K562 (cell line): ENCODE data around the gene PARD3B. TPM values are rescaled to one million over a fixed set of nuclear protein-coding genes. Genes with fewer than 3 reads are reported as not detected.

Experiments
- ATAC-seq: fragments of 200-7000 bp; cut with Tn5 transposase; 3 replicates; pipeline ENCODE4 v1.9.1; 2020; ENCODE audit warnings: moderate library complexity
- BruUV-seq: library from RNA; stranded (reverse); fragments of 400-500 nt; replicated peaks from 2 replicates; lab custom pipeline; 2021; lab: Mats Ljungman, UMichigan
- CTCF ChIA-PET: fragments of 300-600 bp; formaldehyde crosslinking; extraction: SDS; loops from one replicate; lab custom pipeline; 2021; ENCODE audit warnings: low intra/inter-chr PET ratio; lab: Yijun Ruan, JAX
- POLR2A ChIA-PET: fragments of 300-600, 350-650 bp; sonication (Branson Sonifier 250); formaldehyde crosslinking; extraction: SDS; loops from one replicate; lab custom pipeline; 2021; ENCODE audit warnings: antibody characterized with exemption, inconsistent platforms; lab: Yijun Ruan, JAX
- DNase-seq, 4 experiments: peaks; one replicate each; pipeline versions ENCODE4 v3.0.0 to v3.0.0-alpha.2; 2011 to 2018; ENCODE audit warnings: low spot score in 3 of 4, mixed read lengths in 3 of 4; ENCODE audit errors: extremely low read depth in 1 of 4
- FAIRE-seq: peaks from 2 replicates; lab custom pipeline; 2011; peaks lifted over from hg19 to GRCh38; lab: Jason Lieb, UNC
- H2AFZ ChIP-seq: 2 replicates; pipeline ENCODE4 v1.6.0; 2011; ENCODE audit warnings: low read depth, low read length, control low read depth, inconsistent platforms
- H3K27ac ChIP-seq: fragments of 200-600 bp; 3 replicates; pipeline ENCODE4 v1.8.0; 2011; ENCODE audit warnings: low read depth, mild to moderate bottlenecking, control low read depth, inconsistent platforms, low read length, moderate library complexity, mixed read lengths; ENCODE audit errors: extremely low read depth
- H3K27me3 ChIP-seq, 2 experiments: fragments of 300-600 bp in 1 of 2; 2 replicates in 1 of 2; 3 replicates in 1 of 2; pipeline versions ENCODE4 v1.6.0 to v1.8.0; 2011; ENCODE audit warnings: inconsistent platforms in 2 of 2, low read length in 2 of 2, mild to moderate bottlenecking in 1 of 2, mixed read lengths in 1 of 2, moderate library complexity in 1 of 2; ENCODE audit not compliant: control insufficient read depth in 2 of 2, insufficient read depth in 2 of 2
- H3K36me3 ChIP-seq: fragments of 300-600 bp; 3 replicates; pipeline ENCODE4 v1.8.0; 2011; ENCODE audit warnings: mild to moderate bottlenecking, low read length, inconsistent platforms; ENCODE audit not compliant: control insufficient read depth, insufficient read depth
- H3K4me1 ChIP-seq, 2 experiments: fragments of 200-600 bp in 1 of 2; replicated peaks in 1 of 2; 2 replicates in 1 of 2; 3 replicates in 1 of 2; pipeline versions ENCODE4 v1.5.1 to v1.8.0; 2011; ENCODE audit warnings: inconsistent platforms in 2 of 2, low read length in 2 of 2, mild to moderate bottlenecking in 1 of 2, mixed read lengths in 1 of 2, moderate library complexity in 1 of 2; ENCODE audit not compliant: control insufficient read depth in 2 of 2, insufficient read depth in 2 of 2
- H3K4me2 ChIP-seq: 2 replicates; pipeline ENCODE4 v1.6.1; 2011; ENCODE audit warnings: low read length, control low read depth, inconsistent platforms, mixed read lengths; ENCODE audit not compliant: insufficient read depth
- H3K4me3 ChIP-seq: fragments of 200-600 bp; sonication (generic), shearing (Covaris generic); 2 replicates; pipeline ENCODE4 v1.5.1; 2016; ENCODE audit warnings: control low read depth, inconsistent platforms
- H3K79me2 ChIP-seq: fragments of 200-600 bp; 3 replicates; pipeline ENCODE4 v1.8.0; 2011; ENCODE audit warnings: low read length, inconsistent platforms; ENCODE audit not compliant: control insufficient read depth, insufficient read depth
- H3K9ac ChIP-seq, 2 experiments: 2 replicates each; pipeline versions ENCODE4 v1.6.0 to v1.6.1; 2011; ENCODE audit warnings: low read depth in 2 of 2, low read length in 2 of 2, control low read depth in 1 of 2, inconsistent platforms in 1 of 2, mild to moderate bottlenecking in 1 of 2, mixed read lengths in 1 of 2; ENCODE audit not compliant: insufficient read depth in 1 of 2
- H3K9me1 ChIP-seq: one replicate; pipeline ENCODE4 v1.6.0; 2011; ENCODE audit warnings: inconsistent platforms, mild to moderate bottlenecking, low read length, moderate library complexity; ENCODE audit not compliant: control insufficient read depth, insufficient read depth
- H3K9me3 ChIP-seq: replicated peaks from 2 replicates; pipeline ENCODE4 v1.5.1; 2011; ENCODE audit warnings: low read depth, low read length, inconsistent platforms; ENCODE audit not compliant: control insufficient read depth, insufficient read depth
- H4K20me1 ChIP-seq: replicated peaks from 2 replicates; pipeline ENCODE4 v1.6.1; 2011; ENCODE audit warnings: low read length, inconsistent platforms, mixed read lengths; ENCODE audit not compliant: control insufficient read depth, insufficient read depth
- BCOR ChIP-seq: fragments of 450-650 bp; IDR thresholded peaks from 2 replicates; pipeline ENCODE4 v1.6.1; 2016
- BRD9 ChIP-seq: fragments of 450-650 bp; IDR thresholded peaks from 2 replicates; pipeline ENCODE4 v1.6.1; 2018; ENCODE audit warnings: low read depth; ENCODE audit not compliant: partially characterized antibody
- CBX2 ChIP-seq: fragments of 200-600 bp; sonication (generic); IDR thresholded peaks from one replicate; pipeline ENCODE4 v1.6.1; 2012; ENCODE audit warnings: mild to moderate bottlenecking, low read length, inconsistent platforms; ENCODE audit not compliant: insufficient read depth, poor library complexity, severe bottlenecking
- NCOA4 ChIP-seq: fragments of 450-650 bp; IDR thresholded peaks from 2 replicates; pipeline ENCODE4 v1.6.1; 2018; ENCODE audit warnings: mild to moderate bottlenecking; ENCODE audit not compliant: partially characterized antibody
- NR0B1 ChIP-seq: fragments of 450-650 bp; IDR thresholded peaks from one replicate; pipeline ENCODE4 v1.6.1; 2018; ENCODE audit warnings: mild to moderate bottlenecking, moderate library complexity; ENCODE audit not compliant: partially characterized antibody
- SREBF1 ChIP-seq: fragments of 150-350 bp; IDR thresholded peaks from 2 replicates; pipeline ENCODE4 v1.6.1; 2014; ENCODE audit warnings: antibody characterized with exemption, low read depth, low read length, borderline replicate concordance
- TEAD4 ChIP-seq, 2 experiments: sonication (generic) in 1 of 2; formaldehyde crosslinking in 1 of 2; IDR thresholded peaks; 2 replicates each; pipeline versions ENCODE4 v1.6.1 to v1.8.0; 2012 to 2022; ENCODE audit warnings: borderline replicate concordance in 1 of 2, inconsistent platforms in 1 of 2, low read length in 1 of 2, mild to moderate bottlenecking in 1 of 2, missing genetic modification reagents in 1 of 2
- TGIF2 ChIP-seq: sonication (generic); formaldehyde crosslinking; IDR thresholded peaks from 2 replicates; pipeline ENCODE4 v1.8.1; 2022; ENCODE audit warnings: mild to moderate bottlenecking, missing genetic modification reagents, moderate library complexity
- ZNF583 ChIP-seq: fragments of 250-450 bp; sonication (Bioruptor Pico); IDR thresholded peaks from 2 replicates; pipeline ENCODE4 v1.4.0; 2020
- WGBS: fragments of 100-300 bp; shearing (Covaris generic); methylation state at CpG from one replicate; pipeline ENCODE4 v1.1.6; 2016; ENCODE audit warnings: low coverage, mixed read lengths; ENCODE audit not compliant: insufficient coverage; ENCODE audit errors: missing lambda C conversion rate; 5-methylcytosine and 5-hydroxymethylcytosine counted together
- in situ Hi-C: fragments of 300-500 bp; cut with MboI; formaldehyde crosslinking; loops from 4 replicates; pipeline ENCODE4 v1.15.0; 2018; ENCODE audit warnings: inconsistent platforms, mixed read lengths
- intact Hi-C: fragments of 100-400 bp; cut with micrococcal nuclease; formaldehyde crosslinking; loops from 2 replicates; pipeline ENCODE4 v1.14.2; 2022
- polyA plus RNA-seq, 8 experiments: library from polyadenylated mRNA; depleted of rRNA in 4 of 8; stranded (reverse) in 5 of 8; unstranded in 3 of 8; fragments of >200 nt; fragmentation: Nextera tagmentation in 2 of 8; fragmentation: Illumina TruSeq in 1 of 8; extraction: Ambion mirVana in 2 of 8; extraction: Trizol in 1 of 8; gene quantifications; 2 replicates each; pipeline versions ENCODE4 v1.2.1 to v1.2.3, GENCODE V29; 2011 to 2014; ENCODE audit warnings: inconsistent platforms in 1 of 8, missing spikeins in 1 of 8
- total RNA-seq, 7 experiments: library from RNA; depleted of rRNA in 6 of 7; stranded (reverse); fragments of >200 nt in 6 of 7; fragmentation: Illumina TruSeq in 2 of 7; extraction: Trizol in 2 of 7; gene quantifications; 2 replicates each; pipeline versions ENCODE4 v1.2.1 to v1.2.3, GENCODE V29; 2011 to 2021; ENCODE audit warnings: low replicate concordance in 1 of 7
- TF ChIP-seq, protein P1 (sequence below): fragments of 250-450 bp; sonication (Bioruptor Pico); IDR thresholded peaks from 2 replicates; pipeline ENCODE4 v1.4.0; 2020

The PARD3B gene
- total and polyA plus RNA-seq, 9 of the 15 experiments (the other 6 are each of a cell fraction or from before 2014, with no cell fraction given), result 0.15 to 3.0 (median 1.1) TPM

DNA sequence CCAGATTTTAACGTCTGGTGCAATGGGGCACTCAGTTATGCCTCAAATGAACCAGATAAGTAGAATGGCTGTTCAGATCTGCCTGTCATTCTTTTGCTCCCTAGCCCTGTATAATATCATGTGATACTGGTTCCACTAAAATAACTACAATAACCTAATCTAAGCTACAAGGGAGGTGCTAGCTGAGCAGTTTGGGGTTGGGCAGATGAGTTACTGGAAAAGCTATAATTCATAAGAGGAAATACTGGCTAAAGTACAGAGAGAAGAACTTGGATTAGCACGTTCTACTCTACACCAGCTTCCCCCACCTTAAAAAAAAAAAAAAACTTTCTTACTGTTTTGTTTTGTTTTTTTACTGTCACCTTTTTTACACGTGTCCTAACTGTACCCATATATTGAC, 953.7 kb downstream of the PARD3B start (continued):
- TF ChIP-seq NR0B1, result no peak
- TF ChIP-seq, all 486 proteins: peak for 0

- in situ Hi-C loops (no loop called here), intact Hi-C loops (no loop called here)
- Histone ChIP-seq H3K27ac (no peak overlapping the region), H3K4me1 (no peaks in the 10 kb centered on the region), H3K9ac (no peak overlapping the region), H3K79me2 (no peaks in the 10 kb centered on the region), H3K4me3 (no peak overlapping the region), H3K27me3 (no peaks in the 10 kb centered on the region), H3K36me3 (no peaks in the 10 kb centered on the region), H3K9me3 (no peaks in the 10 kb centered on the region), H4K20me1 (no peaks in the 10 kb centered on the region), H3K9me1 (no peaks in the 10 kb centered on the region), H2AFZ (no peak overlapping the region), H3K4me2 (no peak overlapping the region)
- BruUV-seq, result no TSS peak
- FAIRE-seq (no peak), DNase-seq (no peak), ATAC-seq (no peak)
- POLR2A ChIA-PET, result no interaction called here
- CTCF ChIA-PET, result no interaction called here
- 6% methylated on average over 4 of the region's 4 CpGs for WGBS
- TF ChIP-seq TGIF2 (CRISPR knock-in tag), result no peak
- no peak for TF ChIP-seq ZNF583 (CRISPR knock-in tag)
- TF ChIP-seq CBX2, result no peak
- no peak for TF ChIP-seq NCOA4
- TF ChIP-seq BRD9, result no peak
- TF ChIP-seq TEAD4 (IDR thresholded peaks at IDR 0.05; ENCODE audit: low read length), result no peak
- no peak for TF ChIP-seq TEAD4 (CRISPR knock-in tag; IDR thresholded peaks at IDR 0.05; ENCODE audit: borderline replicate concordance)
- no peak for TF ChIP-seq BCOR
- TF ChIP-seq, protein P1, sequence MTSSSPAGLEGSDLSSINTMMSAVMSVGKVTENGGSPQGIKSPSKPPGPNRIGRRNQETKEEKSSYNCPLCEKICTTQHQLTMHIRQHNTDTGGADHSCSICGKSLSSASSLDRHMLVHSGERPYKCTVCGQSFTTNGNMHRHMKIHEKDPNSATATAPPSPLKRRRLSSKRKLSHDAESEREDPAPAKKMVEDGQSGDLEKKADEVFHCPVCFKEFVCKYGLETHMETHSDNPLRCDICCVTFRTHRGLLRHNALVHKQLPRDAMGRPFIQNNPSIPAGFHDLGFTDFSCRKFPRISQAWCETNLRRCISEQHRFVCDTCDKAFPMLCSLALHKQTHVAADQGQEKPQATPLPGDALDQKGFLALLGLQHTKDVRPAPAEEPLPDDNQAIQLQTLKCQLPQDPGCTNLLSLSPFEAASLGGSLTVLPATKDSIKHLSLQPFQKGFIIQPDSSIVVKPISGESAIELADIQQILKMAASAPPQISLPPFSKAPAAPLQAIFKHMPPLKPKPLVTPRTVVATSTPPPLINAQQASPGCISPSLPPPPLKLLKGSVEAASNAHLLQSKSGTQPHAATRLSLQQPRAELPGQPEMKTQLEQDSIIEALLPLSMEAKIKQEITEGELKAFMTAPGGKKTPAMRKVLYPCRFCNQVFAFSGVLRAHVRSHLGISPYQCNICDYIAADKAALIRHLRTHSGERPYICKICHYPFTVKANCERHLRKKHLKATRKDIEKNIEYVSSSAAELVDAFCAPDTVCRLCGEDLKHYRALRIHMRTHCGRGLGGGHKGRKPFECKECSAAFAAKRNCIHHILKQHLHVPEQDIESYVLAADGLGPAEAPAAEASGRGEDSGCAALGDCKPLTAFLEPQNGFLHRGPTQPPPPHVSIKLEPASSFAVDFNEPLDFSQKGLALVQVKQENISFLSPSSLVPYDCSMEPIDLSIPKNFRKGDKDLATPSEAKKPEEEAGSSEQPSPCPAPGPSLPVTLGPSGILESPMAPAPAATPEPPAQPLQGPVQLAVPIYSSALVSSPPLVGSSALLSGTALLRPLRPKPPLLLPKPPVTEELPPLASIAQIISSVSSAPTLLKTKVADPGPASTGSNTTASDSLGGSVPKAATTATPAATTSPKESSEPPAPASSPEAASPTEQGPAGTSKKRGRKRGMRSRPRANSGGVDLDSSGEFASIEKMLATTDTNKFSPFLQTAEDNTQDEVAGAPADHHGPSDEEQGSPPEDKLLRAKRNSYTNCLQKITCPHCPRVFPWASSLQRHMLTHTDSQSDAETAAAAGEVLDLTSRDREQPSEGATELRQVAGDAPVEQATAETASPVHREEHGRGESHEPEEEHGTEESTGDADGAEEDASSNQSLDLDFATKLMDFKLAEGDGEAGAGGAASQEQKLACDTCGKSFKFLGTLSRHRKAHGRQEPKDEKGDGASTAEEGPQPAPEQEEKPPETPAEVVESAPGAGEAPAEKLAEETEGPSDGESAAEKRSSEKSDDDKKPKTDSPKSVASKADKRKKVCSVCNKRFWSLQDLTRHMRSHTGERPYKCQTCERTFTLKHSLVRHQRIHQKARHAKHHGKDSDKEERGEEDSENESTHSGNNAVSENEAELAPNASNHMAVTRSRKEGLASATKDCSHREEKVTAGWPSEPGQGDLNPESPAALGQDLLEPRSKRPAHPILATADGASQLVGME (CRISPR knock-in tag), result no peak
- TF ChIP-seq SREBF1, result no peak
These were observed 954.8 kb downstream of the PARD3B start for GRCh38 chr2:205500065-205500464.
